IMR-90 (cell line): ENCODE measurements around the gene LEPR. TPM values are rescaled to one million over a fixed set of nuclear protein-coding genes. Genes with fewer than 3 reads are reported as not detected.

Source experiments
- ATAC-seq: fragments of 200-7000 bp; cut with Tn5 transposase; 2 replicates; pipeline ENCODE4 v1.9.1; 2020; ENCODE audit warnings: low read depth, mild to moderate bottlenecking, moderate library complexity
- BruUV-seq: library from RNA; stranded (reverse); fragments of 400-500 nt; replicated peaks from 2 replicates; lab custom pipeline; 2021; lab: Mats Ljungman, UMichigan
- CTCF ChIA-PET: fragments of 300-600 bp; formaldehyde crosslinking; extraction: SDS; loops from one replicate; lab custom pipeline; 2021; ENCODE audit warnings: antibody characterized with exemption; lab: Yijun Ruan, JAX
- POLR2A ChIA-PET: fragments of 300-600 bp; sonication (Branson Sonifier 250); formaldehyde crosslinking; loops from one replicate; lab custom pipeline; 2022; ENCODE audit warnings: antibody characterized with exemption; ENCODE audit not compliant: unreplicated experiment; lab: Charles Lee
- DNase-seq: peaks from one replicate; pipeline ENCODE4 v3.0.0; 2013
- H2AFZ ChIP-seq: replicated peaks from 2 replicates; pipeline ENCODE3; 2013; ENCODE audit warnings: low read length, mild to moderate bottlenecking; ENCODE audit not compliant: poor library complexity
- H2AK5ac ChIP-seq: 2 replicates; pipeline ENCODE4 v1.6.1; 2013; ENCODE audit warnings: low read depth, low read length, inconsistent platforms
- H2AK9ac ChIP-seq: replicated peaks from 2 replicates; pipeline ENCODE3; 2013; ENCODE audit warnings: mild to moderate bottlenecking, low read depth, low read length, moderate library complexity; ENCODE audit not compliant: poor library complexity
- H2BK120ac ChIP-seq: 2 replicates; pipeline ENCODE4 v1.6.1; 2013; ENCODE audit warnings: low read depth, low read length, inconsistent platforms
- H2BK15ac ChIP-seq: 3 replicates; pipeline ENCODE4 v1.6.1; 2013; ENCODE audit warnings: low read depth, low read length, inconsistent platforms
- H2BK20ac ChIP-seq: 2 replicates; pipeline ENCODE4 v1.6.1; 2013; ENCODE audit warnings: low read depth, mild to moderate bottlenecking, inconsistent platforms, low read length, moderate library complexity
- H2BK5ac ChIP-seq: 2 replicates; pipeline ENCODE4 v1.6.1; 2013; ENCODE audit warnings: mild to moderate bottlenecking, low read depth, low read length, inconsistent platforms; ENCODE audit not compliant: poor library complexity, severe bottlenecking
- H3K14ac ChIP-seq: replicated peaks from 2 replicates; pipeline ENCODE4 v1.6.1; 2013; ENCODE audit warnings: low read depth, low read length, inconsistent platforms
- H3K18ac ChIP-seq: 2 replicates; pipeline ENCODE4 v1.6.1; 2013; ENCODE audit warnings: low read depth, low read length, control low read depth
- H3K23ac ChIP-seq: 2 replicates; pipeline ENCODE4 v1.6.1; 2013; ENCODE audit warnings: low read depth, low read length, inconsistent platforms
- H3K27ac ChIP-seq: 2 replicates; pipeline ENCODE4 v1.5.1; 2013; ENCODE audit warnings: mild to moderate bottlenecking, control low read depth, low read length; ENCODE audit not compliant: insufficient read depth
- H3K27me3 ChIP-seq: 2 replicates; pipeline ENCODE4 v1.6.1; 2013; ENCODE audit warnings: low read length; ENCODE audit not compliant: control insufficient read depth, insufficient read depth
- H3K36me3 ChIP-seq: 2 replicates; pipeline ENCODE4 v1.6.1; 2013; ENCODE audit warnings: low read length, mixed read lengths; ENCODE audit not compliant: control insufficient read depth, insufficient read depth
- H3K4ac ChIP-seq: 2 replicates; pipeline ENCODE4 v1.6.1; 2013; ENCODE audit warnings: low read depth, low read length, inconsistent platforms
- H3K4me1 ChIP-seq: 2 replicates; pipeline ENCODE4 v1.6.1; 2013; ENCODE audit warnings: low read length, mixed read lengths; ENCODE audit not compliant: control insufficient read depth, insufficient read depth
- H3K4me2 ChIP-seq: 2 replicates; pipeline ENCODE4 v1.6.1; 2013; ENCODE audit warnings: low read depth, mild to moderate bottlenecking, control low read depth, low read length, moderate library complexity
- H3K4me3 ChIP-seq: 2 replicates; pipeline ENCODE4 v1.5.1; 2013; ENCODE audit warnings: low read depth, mild to moderate bottlenecking, control low read depth, low read length, moderate library complexity; ENCODE audit not compliant: insufficient read depth
- H3K56ac ChIP-seq: 2 replicates; pipeline ENCODE4 v1.6.1; 2013; ENCODE audit warnings: low read length, inconsistent platforms; ENCODE audit not compliant: insufficient read depth; ENCODE audit errors: extremely low read depth
- H3K79me1 ChIP-seq, 2 experiments: 2 replicates each; pipeline ENCODE4 v1.6.1; 2013; ENCODE audit warnings: low read length in 2 of 2, inconsistent platforms in 1 of 2, low read depth in 1 of 2
- H3K9ac ChIP-seq: 2 replicates; pipeline ENCODE4 v1.6.1; 2013; ENCODE audit warnings: low read depth, low read length, control low read depth
- H3K9me1 ChIP-seq: 2 replicates; pipeline ENCODE4 v1.6.1; 2013; ENCODE audit warnings: low read length, inconsistent platforms; ENCODE audit not compliant: insufficient read depth
- H3K9me3 ChIP-seq: 2 replicates; pipeline ENCODE4 v1.6.1; 2013; ENCODE audit warnings: low read length; ENCODE audit not compliant: control insufficient read depth, insufficient read depth
- H4K20me1 ChIP-seq: 2 replicates; pipeline ENCODE4 v1.6.1; 2013; ENCODE audit warnings: low read length, inconsistent platforms; ENCODE audit not compliant: insufficient read depth
- H4K5ac ChIP-seq: 2 replicates; pipeline ENCODE4 v1.6.1; 2013; ENCODE audit warnings: mild to moderate bottlenecking, low read depth, low read length, control low read depth
- H4K8ac ChIP-seq, 2 experiments: 2 replicates each; pipeline ENCODE4 v1.6.1; 2013; ENCODE audit warnings: low read depth in 2 of 2, low read length in 2 of 2, control low read depth in 1 of 2, inconsistent platforms in 1 of 2
- H4K91ac ChIP-seq: 2 replicates; pipeline ENCODE4 v1.6.1; 2013; ENCODE audit warnings: low read depth, low read length, inconsistent platforms; ENCODE audit not compliant: insufficient read depth
- BHLHE40 ChIP-seq: fragments of 150-350 bp; IDR thresholded peaks from 2 replicates; pipeline ENCODE4 v1.6.1; 2016; ENCODE audit warnings: mild to moderate bottlenecking, low read depth, low read length
- CEBPB ChIP-seq: IDR thresholded peaks from 2 replicates; pipeline ENCODE4 v1.6.1; 2012; ENCODE audit warnings: low read depth, low read length, improper control_type of control experiment
- CHD1 ChIP-seq: IDR thresholded peaks from 2 replicates; pipeline ENCODE4 v1.6.1; 2012; ENCODE audit warnings: low read depth, low read length, improper control_type of control experiment
- CTCF ChIP-seq: conservative IDR thresholded peaks from 2 replicates; pipeline ENCODE4 v1.5.1; 2012; ENCODE audit warnings: mild to moderate bottlenecking, low read depth, low read length, improper control_type of control experiment
- ELK1 ChIP-seq: fragments of 150-350 bp; IDR thresholded peaks from 2 replicates; pipeline ENCODE4 v1.6.1; 2016; ENCODE audit warnings: low read depth, mild to moderate bottlenecking, low read length, moderate library complexity, borderline replicate concordance
- FOS ChIP-seq: fragments of 150-350 bp; IDR thresholded peaks from 2 replicates; pipeline ENCODE4 v1.6.1; 2016; ENCODE audit warnings: low read depth, low read length
- MAFK ChIP-seq: IDR thresholded peaks from 2 replicates; pipeline ENCODE4 v1.6.1; 2012; ENCODE audit warnings: low read depth, low read length, improper control_type of control experiment
- MAZ ChIP-seq: IDR thresholded peaks from 2 replicates; pipeline ENCODE4 v1.6.1; 2012; ENCODE audit warnings: low read depth, mild to moderate bottlenecking, low read length, improper control_type of control experiment, moderate library complexity, borderline replicate concordance
- MXI1 ChIP-seq: IDR thresholded peaks from 2 replicates; pipeline ENCODE4 v1.6.1; 2012; ENCODE audit warnings: low read depth, mild to moderate bottlenecking, low read length, moderate library complexity, borderline replicate concordance
- NFE2L2 ChIP-seq: fragments of 150-350 bp; IDR thresholded peaks from 2 replicates; pipeline ENCODE4 v1.6.1; 2016; ENCODE audit warnings: low read depth, mild to moderate bottlenecking, low read length
- POLR2A ChIP-seq: IDR thresholded peaks from 2 replicates; pipeline ENCODE4 v1.6.1; 2012; ENCODE audit warnings: mild to moderate bottlenecking, low read depth, low read length
- RAD21 ChIP-seq: IDR thresholded peaks from 2 replicates; pipeline ENCODE4 v1.6.1; 2012; ENCODE audit warnings: low read length, improper control_type of control experiment
- RCOR1 ChIP-seq: IDR thresholded peaks from 2 replicates; pipeline ENCODE4 v1.6.1; 2012; ENCODE audit warnings: mild to moderate bottlenecking, low read length, improper control_type of control experiment; ENCODE audit not compliant: insufficient replicate concordance
- RFX5 ChIP-seq: IDR thresholded peaks from 2 replicates; pipeline ENCODE4 v1.8.0; 2012; ENCODE audit warnings: low read depth, mild to moderate bottlenecking, low read length, moderate library complexity
- SMC3 ChIP-seq: fragments of 150-350 bp; IDR thresholded peaks from 2 replicates; pipeline ENCODE4 v1.6.1; 2016; ENCODE audit warnings: low read depth, mild to moderate bottlenecking, antibody characterized with exemption, low read length, moderate library complexity
- USF2 ChIP-seq: fragments of 150-350 bp; IDR thresholded peaks from 2 replicates; pipeline ENCODE4 v1.6.1; 2017; ENCODE audit warnings: mild to moderate bottlenecking, antibody characterized with exemption, low read length, low read depth
- WGBS, 2 experiments: methylation state at CpG; one replicate each; pipeline versions ENCODE4 v1.1.5 to v1.1.7; 2013; ENCODE audit warnings: missing lambda C conversion rate in 2 of 2; ENCODE audit not compliant: insufficient read length in 1 of 2; ENCODE audit errors: extremely low coverage in 2 of 2; 5-methylcytosine and 5-hydroxymethylcytosine counted together
- dilution Hi-C: fragments of 300-500 bp; cut with HindIII; formaldehyde crosslinking; loops from one replicate; pipeline ENCODE4 v1.14.3; 2018; ENCODE audit warnings: low sequenced_read_pairs; ENCODE audit not compliant: unreplicated experiment
- in situ Hi-C: fragments of 300-500 bp; cut with MboI; formaldehyde crosslinking; loops from 3 replicates; pipeline ENCODE4 v1.14.3; 2019; ENCODE audit warnings: low sequenced_read_pairs, inconsistent platforms, mixed read lengths
- intact Hi-C: fragments of 100-400 bp; cut with micrococcal nuclease; formaldehyde crosslinking; loops from 2 replicates; pipeline ENCODE4 v1.10.0; 2022
- polyA plus RNA-seq, 3 experiments: library from polyadenylated mRNA; depleted of rRNA; stranded (reverse); fragments of >200 nt; gene quantifications; 2 replicates each; pipeline ENCODE4 v1.2.3, GENCODE V29; 2012; ENCODE audit warnings: low replicate concordance in 1 of 3
- total RNA-seq: library from RNA; depleted of rRNA; stranded (reverse); fragments of >200 nt; gene quantifications from 2 replicates; pipeline ENCODE4 v1.2.3, GENCODE V29; 2012

LEPR gene
- total and polyA plus RNA-seq, 2 of the 4 experiments (the other 2 are of a cell fraction): 2.1 to 8.8 TPM

GRCh38 chr1:65467536-65467935 is 47.1 kb downstream of the LEPR start:
- Histone ChIP-seq H3K4me2 (peak overlapping the region; percentile 63), H3K4ac (no peak overlapping the region), H3K9me3 (no peaks in the 10 kb centered on the region), H3K27me3 (no peaks in the 10 kb centered on the region), H2AFZ (peak overlapping the region; percentile 76), H3K79me1 (no peaks in the 10 kb centered on the region; a peak in 1 of 4 replicates), H2AK5ac (no peak overlapping the region), H2BK120ac (no peak overlapping the region), H3K23ac (no peak overlapping the region), H4K8ac (0 out of 4 replicates have a peak overlapping the region, but pooled peaks of 1 of the 2 experiments have one; percentile 9), H3K9ac (no peak overlapping the region), H3K4me3 (no peak overlapping the region), H2BK15ac (no peak overlapping the region), H3K36me3 (no peaks in the 10 kb centered on the region), H2BK20ac (no peak overlapping the region; the same call in 1 of the 2 replicates), H3K4me1 (peaks cover 8% of the 10 kb centered on the region), H3K9me1 (peaks cover 9% of the 10 kb centered on the region; the same call in 1 of the 2 replicates), H4K5ac (no peak overlapping the region), H3K56ac (no peak overlapping the region), H4K20me1 (no peaks in the 10 kb centered on the region), H4K91ac (no peak overlapping the region), H2BK5ac (no peak overlapping the region), H3K18ac (no peak overlapping the region), H2AK9ac (no peak overlapping the region), H3K27ac (no peak overlapping the region), H3K14ac (no peak overlapping the region)
- WGBS, 2 experiments: 25% methylated on average over 4 of the region's 6 CpGs; no CpG with 5 or more reads in 1 of the 2 experiments
- DNase-seq (peak; percentile 58), ATAC-seq (peak; percentile 76)
- TF ChIP-seq CEBPB: no peak
- no peak for TF ChIP-seq ELK1
- no peak for TF ChIP-seq POLR2A
- TF ChIP-seq MAZ: no peak
- TF ChIP-seq CTCF: no peak
- TF ChIP-seq FOS: no peak
- TF ChIP-seq MAFK: no peak
- no peak for TF ChIP-seq NFE2L2
- TF ChIP-seq BHLHE40: no peak
- TF ChIP-seq SMC3: no peak
- no peak for TF ChIP-seq RCOR1
- no peak for TF ChIP-seq CHD1
- no peak for TF ChIP-seq RFX5
- TF ChIP-seq RAD21: no peak
- TF ChIP-seq MXI1: no peak
- TF ChIP-seq USF2: no peak
- ChIA-PET POLR2A (no interaction called here), CTCF (interaction anchor here (0.6 to 2.2 kb wide), 2 partner anchors 8 to 66 kb away, joined by 3 to 11 read pairs; no protein-coding TSS in a partner anchor)
- dilution Hi-C loops: no loop called here
- no TSS peak for BruUV-seq
- intact Hi-C loops: loop anchor here (1.0 kb wide), 1 partner anchor 13 kb away; no protein-coding TSS in a partner anchor
- in situ Hi-C loops: no loop called here
